ENCODE measurements around the gene DMAC2.

DMAC2 gene

DNA sequence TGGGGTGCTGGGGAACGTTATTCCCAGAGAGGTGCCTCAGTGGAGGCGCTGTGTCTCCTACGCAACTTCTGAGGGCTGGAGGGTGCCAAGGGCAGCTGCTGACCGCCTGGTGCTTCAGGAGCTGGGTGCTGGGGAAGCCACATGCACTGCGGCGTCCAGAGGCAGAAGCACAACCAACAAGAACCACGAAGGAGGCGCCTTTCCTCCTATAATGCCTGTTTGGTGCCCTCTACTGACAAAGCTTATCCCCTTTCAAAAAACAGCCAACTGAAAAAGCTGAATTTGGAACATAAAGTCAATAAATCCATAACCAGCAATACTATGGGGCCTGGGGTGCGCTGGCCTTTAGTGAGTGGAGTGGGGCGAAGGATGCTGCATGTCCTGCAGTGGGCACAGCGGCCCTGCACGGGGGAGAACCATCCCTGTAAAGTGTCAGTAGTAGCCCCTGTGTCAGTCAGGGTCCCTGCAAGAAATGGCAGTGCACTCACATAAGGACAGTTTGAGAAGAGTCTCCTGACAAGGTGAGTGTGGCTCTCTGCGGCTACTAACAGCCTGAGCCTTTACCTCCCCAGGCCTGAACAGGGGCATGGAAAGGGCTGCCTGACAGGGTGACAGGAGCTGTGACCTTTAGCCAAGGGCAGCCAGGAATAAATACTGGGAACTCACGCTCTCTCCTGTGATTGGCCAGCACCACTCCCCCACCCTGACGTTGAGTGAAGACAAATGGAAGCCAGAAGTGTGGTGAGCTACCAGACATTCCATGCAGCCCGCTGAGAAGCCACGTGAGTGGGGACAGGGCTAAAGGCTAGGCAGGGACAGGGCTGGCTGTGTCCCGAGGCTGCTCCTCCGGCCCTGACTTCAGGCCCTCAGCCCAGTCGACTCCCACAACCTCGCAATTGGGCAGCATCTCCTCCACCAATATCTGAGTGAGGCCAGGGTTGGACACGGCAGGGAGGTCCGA lies 8.0 kb downstream of the DMAC2 start:
- Histone ChIP-seq H3K79me2 (ENCODE audit: insufficient read depth, low read length) (no peaks in the 10 kb centered on the region), H3K9me2 (replicated peaks; ENCODE audit: insufficient read depth, low read length) (no peaks in the 10 kb centered on the region), H4K20me1 (ENCODE audit: low read depth, low read length) (no peaks in the 10 kb centered on the region), H3K27me3 (ENCODE audit: low read length) (no peaks in the 10 kb centered on the region), H3K4me2 (ENCODE audit: low read depth, low read length, poor library complexity, severe bottlenecking) (no peak overlapping the region), H3K9me3 (ENCODE audit: insufficient read depth, low read length) (no peaks in the 10 kb centered on the region), H3K27ac (ENCODE audit: low read depth, low read length) (no peak overlapping the region), H3K9ac (ENCODE audit: low read length) (no peak overlapping the region), H3K4me3 (ENCODE audit: insufficient read depth, low read length, poor library complexity, severe bottlenecking) (no peak overlapping the region), H3F3A (ENCODE audit: insufficient read depth) (no peaks in the 10 kb centered on the region), H2AFZ (ENCODE audit: low read depth, low read length, severe bottlenecking) (no peak overlapping the region), H3K36me3 (ENCODE audit: low read length) (no peaks in the 10 kb centered on the region; the same call in 1 of the 2 replicates)
- no peak for TF ChIP-seq EZH2phosphoT487 (conservative IDR thresholded peaks at IDR 0.05; ENCODE audit: low read length)
- TF ChIP-seq CTCF (IDR thresholded peaks at IDR 0.05; ENCODE audit: insufficient read depth, low read length, poor library complexity, severe bottlenecking): no peak

- H3K9ac ChIP-seq (ENCODE audit: low read length): no peak overlapping the region
- no peaks in the 10 kb centered on the region; the same call in 1 of the 2 replicates for H3K36me3 ChIP-seq (ENCODE audit: low read length)
- no peaks in the 10 kb centered on the region for H4K20me1 ChIP-seq (ENCODE audit: low read depth, low read length)
- no peaks in the 10 kb centered on the region for H3K27me3 ChIP-seq (ENCODE audit: low read length)
- H3F3A ChIP-seq (ENCODE audit: insufficient read depth): no peaks in the 10 kb centered on the region
- H3K4me3 ChIP-seq (ENCODE audit: insufficient read depth, low read length, poor library complexity, severe bottlenecking): no peak overlapping the region
- H3K79me2 ChIP-seq (ENCODE audit: insufficient read depth, low read length): no peaks in the 10 kb centered on the region
- no peaks in the 10 kb centered on the region for H3K9me2 ChIP-seq (replicated peaks; ENCODE audit: insufficient read depth, low read length)
- no peaks in the 10 kb centered on the region for H3K9me3 ChIP-seq (ENCODE audit: insufficient read depth, low read length)
- H3K4me2 ChIP-seq (ENCODE audit: low read depth, low read length, poor library complexity, severe bottlenecking): no peak overlapping the region
- TF ChIP-seq CTCF (IDR thresholded peaks at IDR 0.05; ENCODE audit: insufficient read depth, low read length, poor library complexity, severe bottlenecking): no peak
- H2AFZ ChIP-seq (ENCODE audit: low read depth, low read length, severe bottlenecking): no peak overlapping the region
- H3K27ac ChIP-seq (ENCODE audit: low read depth, low read length): no peak overlapping the region
Observed at GRCh38 chr19:41430922-41431321, 8.8 kb downstream of the DMAC2 start.

GRCh38 chr19:41428481-41428859 lies 11.2 kb downstream of the DMAC2 start:
- Histone ChIP-seq H3K4me2 (ENCODE audit: low read depth, low read length, poor library complexity, severe bottlenecking) (no peak overlapping the region), H2AFZ (ENCODE audit: low read depth, low read length, severe bottlenecking) (no peak overlapping the region), H3K36me3 (ENCODE audit: low read length) (no peaks in the 10 kb centered on the region), H3K9me3 (ENCODE audit: insufficient read depth, low read length) (no peaks in the 10 kb centered on the region), H4K20me1 (ENCODE audit: low read depth, low read length) (no peaks in the 10 kb centered on the region), H3K9ac (ENCODE audit: low read length) (no peak overlapping the region), H3K27me3 (ENCODE audit: low read length) (no peaks in the 10 kb centered on the region), H3K4me3 (ENCODE audit: insufficient read depth, low read length, poor library complexity, severe bottlenecking) (no peak overlapping the region), H3F3A (ENCODE audit: insufficient read depth) (no peaks in the 10 kb centered on the region), H3K79me2 (ENCODE audit: insufficient read depth, low read length) (no peaks in the 10 kb centered on the region), H3K27ac (ENCODE audit: low read depth, low read length) (no peak overlapping the region), H3K9me2 (replicated peaks; ENCODE audit: insufficient read depth, low read length) (no peaks in the 10 kb centered on the region)
- TF ChIP-seq CTCF (IDR thresholded peaks at IDR 0.05; ENCODE audit: insufficient read depth, low read length, poor library complexity, severe bottlenecking) (no peak), EZH2phosphoT487 (conservative IDR thresholded peaks at IDR 0.05; ENCODE audit: low read length) (no peak)
